Suprapubic skin (tissue), 4 donors: Measurements from ENCODE around the gene RARS1. TPM values are rescaled to one million over a fixed set of nuclear protein-coding genes. Genes with fewer than 3 reads are reported as not detected.

Experiments
- DNase-seq, 2 donors: peaks; one replicate each; pipeline ENCODE4 v3.0.0-alpha.2; 2019; ENCODE audit warnings: low spot score in 2 of 2
- H3K27ac ChIP-seq: fragments of 200-600 bp; sonication (generic); one replicate; pipeline ENCODE4 v1.5.1; 2019
- H3K27me3 ChIP-seq: fragments of 200-600 bp; sonication (generic); one replicate; pipeline ENCODE4 v1.5.1; 2019
- H3K36me3 ChIP-seq: fragments of 200-600 bp; sonication (generic); one replicate; pipeline ENCODE4 v1.5.1; 2019
- H3K4me1 ChIP-seq: fragments of 200-600 bp; sonication (generic); one replicate; pipeline ENCODE4 v1.5.1; 2019
- H3K4me3 ChIP-seq: fragments of 200-600 bp; sonication (generic); one replicate; pipeline ENCODE4 v1.5.1; 2019; ENCODE audit warnings: mild to moderate bottlenecking
- H3K9me3 ChIP-seq: fragments of 200-600 bp; sonication (generic); one replicate; pipeline ENCODE4 v1.5.1; 2019
- CTCF ChIP-seq, 2 donors: fragments of 200-600 bp in 1 of 2; fragments of 450-650 bp in 1 of 2; sonication (generic) in 1 of 2; IDR thresholded peaks; one replicate each; pipeline ENCODE4 v1.5.1; 2016 to 2019; ENCODE audit warnings: antibody characterized with exemption in 2 of 2, mild to moderate bottlenecking in 1 of 2, moderate library complexity in 1 of 2
- EP300 ChIP-seq: sonication (generic); formaldehyde crosslinking; IDR thresholded peaks from one replicate; pipeline ENCODE4 v1.6.1; 2017; ENCODE audit warnings: antibody characterized with exemption
- POLR2A ChIP-seq, 2 donors: fragments of 450-650 bp; IDR thresholded peaks; one replicate each; pipeline ENCODE4 v1.6.1; 2017; ENCODE audit warnings: antibody characterized with exemption in 2 of 2, mild to moderate bottlenecking in 2 of 2, moderate library complexity in 2 of 2
- POLR2AphosphoS5 ChIP-seq, 3 donors: sonication (generic); formaldehyde crosslinking; IDR thresholded peaks; one replicate each; pipeline ENCODE4 v1.6.1; 2017; ENCODE audit warnings: antibody characterized with exemption in 3 of 3
- WGBS: methylation state at CpG from one replicate; pipeline ENCODE4 v1.1.5; 2018; 5-methylcytosine and 5-hydroxymethylcytosine counted together
- total RNA-seq, 4 donors: library from RNA; depleted of rRNA; stranded (reverse); fragments of >200 nt; gene quantifications; one replicate each; pipeline ENCODE4 v1.1.0, GENCODE V29; 2016

The RARS1 gene
- total RNA-seq, 4 donors from 2014 or later = 58.6 to 129 (median 77.0) TPM

DNA sequence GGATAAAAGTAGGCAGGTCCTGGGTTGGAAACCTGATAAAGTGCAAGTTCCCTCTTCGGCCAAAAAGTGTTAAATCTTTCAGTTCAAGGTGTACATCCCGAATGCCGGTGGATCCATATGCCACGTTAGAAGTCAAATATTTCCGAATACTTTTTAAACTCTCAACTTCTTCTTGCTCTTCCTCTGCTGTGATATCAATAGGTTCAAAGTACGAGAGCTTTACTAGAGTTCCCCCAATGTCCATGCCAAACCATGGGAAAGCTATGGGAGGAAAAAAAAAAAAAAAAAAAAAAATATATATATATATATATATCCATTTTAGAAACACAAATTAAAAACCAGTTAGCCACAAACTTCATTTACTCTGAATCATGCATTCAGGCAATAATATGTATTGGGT lies 82.5 kb downstream of the RARS1 start:
- no peak for TF ChIP-seq EP300
- no peak for TF ChIP-seq CTCF (IDR thresholded peaks at IDR 0.05)
- TF ChIP-seq POLR2AphosphoS5 (IDR thresholded peaks at IDR 0.05) = no peak
- no peak for TF ChIP-seq POLR2A (IDR thresholded peaks at IDR 0.05)
- DNase-seq = no peak

More for the DNA sequence above, 82.5 kb downstream of the RARS1 start:
- H3K4me3 ChIP-seq = no peak overlapping the region
- 94% methylated on average over 6 of the region's 6 CpGs for WGBS
- peaks cover 2% of the 10 kb centered on the region for H3K4me1 ChIP-seq
- H3K9me3 ChIP-seq = no peaks in the 10 kb centered on the region
- H3K27ac ChIP-seq = no peak overlapping the region
- H3K27me3 ChIP-seq = no peaks in the 10 kb centered on the region
- peaks cover 25% of the 10 kb centered on the region for H3K36me3 ChIP-seq

Other genes with a start within 250 kb of the RARS1 start
- 10 to 100 TPM; 28.3 to 38.3 (median 31.6) TPM for gene WWC1, start 194.8 kb upstream of the RARS1 start, total RNA-seq
- gene FBLL1, start 42.8 kb downstream of the RARS1 start, total RNA-seq = 1 to 10 TPM in 2 of 4 donors, under 1 TPM in 2; 0.42 to 1.7 (median 1.3) TPM
- gene PANK3, start 92.9 kb downstream of the RARS1 start, total RNA-seq = 10 to 100 TPM; 30.3 to 53.7 (median 35.0) TPM